Spleen (tissue), 11 donors: ENCODE measurements around the gene PELI3. TPM values are rescaled to one million over a fixed set of nuclear protein-coding genes. Genes with fewer than 3 reads are reported as not detected.
A peak's percentile ranks its signal among the peaks of the same experiment; 100 is the strongest.

Source experiments
- DNase-seq: peaks from one replicate; pipeline ENCODE4 v3.0.0-alpha.2; 2020
- H3K27ac ChIP-seq, 8 donors: fragments of 200-600 bp; sonication (generic) in 7 of 8; 1 replicate in 4 of 8; 2 replicates in 4 of 8; pipeline versions ENCODE4 v1.5.0 to v1.8.0; 2016 to 2021; ENCODE audit warnings: inconsistent platforms in 4 of 8, mild to moderate bottlenecking in 4 of 8, moderate library complexity in 1 of 8
- H3K27me3 ChIP-seq, 7 donors: fragments of 200-600 bp; sonication (generic) in 6 of 7; replicated peaks in 1 of 7; 1 replicate in 4 of 7; 2 replicates in 3 of 7; pipeline versions ENCODE4 v1.5.0 to v1.8.0; 2016 to 2021; ENCODE audit warnings: inconsistent platforms in 3 of 7, mild to moderate bottlenecking in 1 of 7
- H3K36me3 ChIP-seq, 6 donors: fragments of 200-600 bp; sonication (generic) in 5 of 6; 1 replicate in 4 of 6; 2 replicates in 2 of 6; pipeline versions ENCODE4 v1.5.0 to v1.8.0; 2016 to 2021; ENCODE audit warnings: inconsistent platforms in 2 of 6
- H3K4me1 ChIP-seq, 6 donors: fragments of 200-600 bp; sonication (generic) in 5 of 6; 1 replicate in 3 of 6; 2 replicates in 3 of 6; pipeline versions ENCODE4 v1.5.0 to v1.8.0; 2016 to 2021; ENCODE audit warnings: inconsistent platforms in 3 of 6
- H3K4me3 ChIP-seq, 8 donors: fragments of 200-600 bp; sonication (generic) in 7 of 8; 1 replicate in 4 of 8; 2 replicates in 4 of 8; pipeline versions ENCODE4 v1.5.0 to v1.8.0; 2016 to 2021; ENCODE audit warnings: inconsistent platforms in 4 of 8, mild to moderate bottlenecking in 4 of 8, moderate library complexity in 2 of 8
- H3K9me3 ChIP-seq, 8 donors: fragments of 200-600 bp; sonication (generic) in 7 of 8; 1 replicate in 4 of 8; 2 replicates in 4 of 8; pipeline versions ENCODE4 v1.5.0 to v1.8.0; 2016 to 2021; ENCODE audit warnings: inconsistent platforms in 4 of 8
- CTCF ChIP-seq, 11 experiments: fragments of 200-600 bp in 7 of 11; fragments of 450-650 bp in 4 of 11; sonication (generic) in 4 of 11; IDR thresholded peaks in 8 of 11; conservative IDR thresholded peaks in 3 of 11; 1 replicate in 7 of 11; 2 replicates in 4 of 11; pipeline versions ENCODE4 v1.4.0 to v1.8.0; 2016 to 2021; ENCODE audit warnings: antibody characterized with exemption in 11 of 11, inconsistent platforms in 4 of 11, mild to moderate bottlenecking in 1 of 11
- POLR2A ChIP-seq, 3 donors: fragments of 450-650 bp; IDR thresholded peaks; one replicate each; pipeline ENCODE4 v1.5.1; 2017; ENCODE audit warnings: antibody characterized with exemption in 3 of 3, mild to moderate bottlenecking in 1 of 3
- POLR2AphosphoS5 ChIP-seq, 3 donors: sonication (generic); formaldehyde crosslinking; IDR thresholded peaks; one replicate each; pipeline ENCODE4 v1.5.1; 2017; ENCODE audit warnings: antibody characterized with exemption in 3 of 3
- WGBS, 5 donors: extraction: QIAGEN DNeasy Blood & Tissue Kit in 3 of 5; methylation state at CpG; one replicate each; pipeline versions ENCODE4 v1.1.5 to v1.1.7; 2013 to 2018; 5-methylcytosine and 5-hydroxymethylcytosine counted together
- intact Hi-C: fragments of 100-400 bp; cut with DNase I; formaldehyde crosslinking; loops from one replicate; pipeline ENCODE4 v1.15.0; 2023; ENCODE audit warnings: low total_unique reads
- polyA plus RNA-seq, 3 donors: library from polyadenylated mRNA; stranded (reverse); fragments of 200-250 nt; gene quantifications; one replicate each; pipeline ENCODE4 v1.2.1, GENCODE V29; 2013
- total RNA-seq, 7 donors: library from RNA; depleted of rRNA in 3 of 7; stranded (reverse); fragments of >200 nt in 3 of 7; fragmentation: NEBNext Ultra II Directional in 4 of 7; extraction: Animal tissue kit (Norgen Biotek cat#: 25700) in 4 of 7; gene quantifications; one replicate each; pipeline versions ENCODE4 v1.1.0 to v1.2.1, GENCODE V29; 2016 to 2021
- donor health status: healthy with polysubstance abuse.
- donor health status: DM: no; HTN: no; CAD: no; lungs with moderate emphysema.
- donor health status: DM: no; HTN: no; CAD: no.
- donor health status: Bipolar disorder and iron deficiency.
- donor health status: healthy.
- donor health status: DM: no; HTN: no; CAD: no.
- donor health status: DM: yes; HTN: yes; CAD: no.

The PELI3 gene
- total and polyA plus RNA-seq, 10 donors: 2.4 to 14.6 (median 9.7) TPM

- Histone ChIP-seq H3K4me3 (no peak overlapping the region), H3K27ac (no peak overlapping the region), H3K27me3 (no peaks in the 10 kb centered on the region), H3K36me3 (peaks cover 0 to 100% (median 60%) of the 10 kb centered on the region in 6 donors), H3K9me3 (no peaks in the 10 kb centered on the region), H3K4me1 (no peaks in the 10 kb centered on the region)
- WGBS, 5 donors: 92 to 97% (median 95%) methylated on average over 7 of the region's 7 CpGs
- TF ChIP-seq POLR2A (IDR thresholded peaks at IDR 0.05) (no peak), CTCF (IDR thresholded peaks at IDR 0.05 in 8 of 11, conservative IDR thresholded peaks at IDR 0.05 in 3 of 11) (no peak), POLR2AphosphoS5 (IDR thresholded peaks at IDR 0.05) (no peak)
- intact Hi-C loops: no loop called here
- DNase-seq: no peak
These were observed 27.8 kb downstream of the PELI3 start for GRCh38 chr11:66494458-66494857.

- H3K9me3 ChIP-seq: no peaks in the 10 kb centered on the region
- TF ChIP-seq POLR2A (IDR thresholded peaks at IDR 0.05): no peak
- TF ChIP-seq POLR2AphosphoS5 (IDR thresholded peaks at IDR 0.05): no peak
- no peak for TF ChIP-seq CTCF (IDR thresholded peaks at IDR 0.05 in 8 of 11, conservative IDR thresholded peaks at IDR 0.05 in 3 of 11)
- no peak for DNase-seq
- H3K36me3 ChIP-seq: peaks cover 0 to 100% (median 59%) of the 10 kb centered on the region in 6 donors
- 90 to 95% (median 91%) methylated on average over 11 to 14 of the region's 14 CpGs for WGBS, 5 donors
- no peak overlapping the region for H3K4me3 ChIP-seq
- intact Hi-C loops: no loop called here
- no peaks in the 10 kb centered on the region for H3K4me1 ChIP-seq
- no peaks in the 10 kb centered on the region for H3K27me3 ChIP-seq
- no peak overlapping the region for H3K27ac ChIP-seq
These were observed 28.2 kb downstream of the PELI3 start for GRCh38 chr11:66494935-66495334.

GRCh38 chr11:66495401-66495854 lies 28.7 kb downstream of the PELI3 start:
- Histone ChIP-seq H3K4me3 (no peak overlapping the region), H3K27me3 (no peaks in the 10 kb centered on the region), H3K36me3 (peaks cover 0 to 100% (median 60%) of the 10 kb centered on the region in 6 donors), H3K27ac (no peak overlapping the region), H3K4me1 (no peaks in the 10 kb centered on the region), H3K9me3 (no peaks in the 10 kb centered on the region)
- intact Hi-C loops: no loop called here
- WGBS, 5 donors: 93 to 98% (median 95%) methylated on average over 15 to 17 of the region's 17 CpGs
- no peak for TF ChIP-seq POLR2A (IDR thresholded peaks at IDR 0.05)
- peak in 2 of 11 experiments; percentile 11 to 21 for TF ChIP-seq CTCF (IDR thresholded peaks at IDR 0.05 in 8 of 11, conservative IDR thresholded peaks at IDR 0.05 in 3 of 11)
- DNase-seq: no peak

GRCh38 chr11:66497206-66497605 lies 30.5 kb downstream of the PELI3 start:
- intact Hi-C loops: no loop called here
- TF ChIP-seq POLR2AphosphoS5 (IDR thresholded peaks at IDR 0.05) (no peak), POLR2A (IDR thresholded peaks at IDR 0.05) (no peak), CTCF (IDR thresholded peaks at IDR 0.05 in 8 of 11, conservative IDR thresholded peaks at IDR 0.05 in 3 of 11) (no peak)
- no peak overlapping the region for H3K27ac ChIP-seq
- peaks cover 0 to 99% (median 54%) of the 10 kb centered on the region in 6 donors for H3K36me3 ChIP-seq
- no peaks in the 10 kb centered on the region for H3K4me1 ChIP-seq
- H3K9me3 ChIP-seq: no peaks in the 10 kb centered on the region
- H3K27me3 ChIP-seq: no peaks in the 10 kb centered on the region
- no peak for DNase-seq
- no peak overlapping the region for H3K4me3 ChIP-seq
- 94 to 98% (median 95%) methylated on average over 14 to 16 of the region's 16 CpGs for WGBS, 5 donors
